ENCODE results near the gene HOXD3. TPM values are rescaled to one million over a fixed set of nuclear protein-coding genes. Genes with fewer than 3 reads are reported as not detected.

Gene HOXD3
- total and polyA plus RNA-seq, 4 donors, result not detected

DNA sequence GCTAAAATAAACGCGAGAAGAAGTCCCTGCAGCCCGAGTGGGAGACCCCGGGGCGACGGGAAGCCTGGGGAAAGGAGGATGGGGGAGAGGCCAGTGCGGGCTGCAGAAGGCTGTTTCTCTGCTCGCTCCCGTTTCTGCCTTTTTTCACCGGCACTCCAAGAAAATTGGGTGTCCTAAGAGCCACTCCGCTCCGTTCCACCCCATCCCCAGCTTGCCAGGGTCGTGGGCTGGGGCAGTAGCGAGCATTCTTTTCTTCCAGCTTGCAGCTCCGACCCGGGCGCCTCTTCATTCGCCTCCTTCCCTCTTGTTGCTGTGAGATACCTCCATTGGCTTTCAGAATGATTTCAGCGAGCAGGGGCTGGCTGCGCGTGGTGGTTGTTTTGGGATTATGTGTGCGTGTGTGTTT is 1.1 kb downstream of the HOXD3 start:
- H3K36me3 ChIP-seq (ENCODE audit: control insufficient read depth in 4 of 4, insufficient read depth in 3 of 4, low read depth in 1 of 4, low read length in 3 of 4), result no peaks in the 10 kb centered on the region
- peaks cover 6 to 21% (median 10%) of the 10 kb centered on the region in 4 donors for H3K4me1 ChIP-seq (ENCODE audit: control insufficient read depth in 4 of 4, insufficient read depth in 4 of 4, low read length in 3 of 4)
- no peak overlapping the region for H3K4me3 ChIP-seq (ENCODE audit: low read depth in 1 of 3, low read length in 3 of 3)
- H3K9me3 ChIP-seq (ENCODE audit: control insufficient read depth in 4 of 4, low read length in 3 of 4), result peaks cover 0 to 4% (median 0%) of the 10 kb centered on the region in 4 donors
- TF ChIP-seq RXRA (IDR thresholded peaks at IDR 0.05), result no peak
- TF ChIP-seq JUND (IDR thresholded peaks at IDR 0.05), result no peak
- TF ChIP-seq HNF4G (IDR thresholded peaks at IDR 0.05), result no peak
- TF ChIP-seq, protein P1, sequence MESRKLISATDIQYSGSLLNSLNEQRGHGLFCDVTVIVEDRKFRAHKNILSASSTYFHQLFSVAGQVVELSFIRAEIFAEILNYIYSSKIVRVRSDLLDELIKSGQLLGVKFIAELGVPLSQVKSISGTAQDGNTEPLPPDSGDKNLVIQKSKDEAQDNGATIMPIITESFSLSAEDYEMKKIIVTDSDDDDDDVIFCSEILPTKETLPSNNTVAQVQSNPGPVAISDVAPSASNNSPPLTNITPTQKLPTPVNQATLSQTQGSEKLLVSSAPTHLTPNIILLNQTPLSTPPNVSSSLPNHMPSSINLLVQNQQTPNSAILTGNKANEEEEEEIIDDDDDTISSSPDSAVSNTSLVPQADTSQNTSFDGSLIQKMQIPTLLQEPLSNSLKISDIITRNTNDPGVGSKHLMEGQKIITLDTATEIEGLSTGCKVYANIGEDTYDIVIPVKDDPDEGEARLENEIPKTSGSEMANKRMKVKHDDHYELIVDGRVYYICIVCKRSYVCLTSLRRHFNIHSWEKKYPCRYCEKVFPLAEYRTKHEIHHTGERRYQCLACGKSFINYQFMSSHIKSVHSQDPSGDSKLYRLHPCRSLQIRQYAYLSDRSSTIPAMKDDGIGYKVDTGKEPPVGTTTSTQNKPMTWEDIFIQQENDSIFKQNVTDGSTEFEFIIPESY (IDR thresholded peaks at IDR 0.05), result no peak
- no peak for TF ChIP-seq GABPA (IDR thresholded peaks at IDR 0.05 in 1 of 2, conservative IDR thresholded peaks at IDR 0.05 in 1 of 2)
- TF ChIP-seq SP1 (IDR thresholded peaks at IDR 0.05), result no peak
- no peak for TF ChIP-seq YY1 (IDR thresholded peaks at IDR 0.05)
- TF ChIP-seq, protein P2, sequence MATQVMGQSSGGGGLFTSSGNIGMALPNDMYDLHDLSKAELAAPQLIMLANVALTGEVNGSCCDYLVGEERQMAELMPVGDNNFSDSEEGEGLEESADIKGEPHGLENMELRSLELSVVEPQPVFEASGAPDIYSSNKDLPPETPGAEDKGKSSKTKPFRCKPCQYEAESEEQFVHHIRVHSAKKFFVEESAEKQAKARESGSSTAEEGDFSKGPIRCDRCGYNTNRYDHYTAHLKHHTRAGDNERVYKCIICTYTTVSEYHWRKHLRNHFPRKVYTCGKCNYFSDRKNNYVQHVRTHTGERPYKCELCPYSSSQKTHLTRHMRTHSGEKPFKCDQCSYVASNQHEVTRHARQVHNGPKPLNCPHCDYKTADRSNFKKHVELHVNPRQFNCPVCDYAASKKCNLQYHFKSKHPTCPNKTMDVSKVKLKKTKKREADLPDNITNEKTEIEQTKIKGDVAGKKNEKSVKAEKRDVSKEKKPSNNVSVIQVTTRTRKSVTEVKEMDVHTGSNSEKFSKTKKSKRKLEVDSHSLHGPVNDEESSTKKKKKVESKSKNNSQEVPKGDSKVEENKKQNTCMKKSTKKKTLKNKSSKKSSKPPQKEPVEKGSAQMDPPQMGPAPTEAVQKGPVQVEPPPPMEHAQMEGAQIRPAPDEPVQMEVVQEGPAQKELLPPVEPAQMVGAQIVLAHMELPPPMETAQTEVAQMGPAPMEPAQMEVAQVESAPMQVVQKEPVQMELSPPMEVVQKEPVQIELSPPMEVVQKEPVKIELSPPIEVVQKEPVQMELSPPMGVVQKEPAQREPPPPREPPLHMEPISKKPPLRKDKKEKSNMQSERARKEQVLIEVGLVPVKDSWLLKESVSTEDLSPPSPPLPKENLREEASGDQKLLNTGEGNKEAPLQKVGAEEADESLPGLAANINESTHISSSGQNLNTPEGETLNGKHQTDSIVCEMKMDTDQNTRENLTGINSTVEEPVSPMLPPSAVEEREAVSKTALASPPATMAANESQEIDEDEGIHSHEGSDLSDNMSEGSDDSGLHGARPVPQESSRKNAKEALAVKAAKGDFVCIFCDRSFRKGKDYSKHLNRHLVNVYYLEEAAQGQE (IDR thresholded peaks at IDR 0.05), result no peak
- TF ChIP-seq NR2F2 (IDR thresholded peaks at IDR 0.05), result no peak
- no peak for TF ChIP-seq FOXA2 (IDR thresholded peaks at IDR 0.05)
- TF ChIP-seq FOXA1 (IDR thresholded peaks at IDR 0.05), result no peak
- TF ChIP-seq, protein P3, sequence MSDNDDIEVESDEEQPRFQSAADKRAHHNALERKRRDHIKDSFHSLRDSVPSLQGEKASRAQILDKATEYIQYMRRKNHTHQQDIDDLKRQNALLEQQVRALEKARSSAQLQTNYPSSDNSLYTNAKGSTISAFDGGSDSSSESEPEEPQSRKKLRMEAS (IDR thresholded peaks at IDR 0.05), result no peak
- TF ChIP-seq, protein P4, sequence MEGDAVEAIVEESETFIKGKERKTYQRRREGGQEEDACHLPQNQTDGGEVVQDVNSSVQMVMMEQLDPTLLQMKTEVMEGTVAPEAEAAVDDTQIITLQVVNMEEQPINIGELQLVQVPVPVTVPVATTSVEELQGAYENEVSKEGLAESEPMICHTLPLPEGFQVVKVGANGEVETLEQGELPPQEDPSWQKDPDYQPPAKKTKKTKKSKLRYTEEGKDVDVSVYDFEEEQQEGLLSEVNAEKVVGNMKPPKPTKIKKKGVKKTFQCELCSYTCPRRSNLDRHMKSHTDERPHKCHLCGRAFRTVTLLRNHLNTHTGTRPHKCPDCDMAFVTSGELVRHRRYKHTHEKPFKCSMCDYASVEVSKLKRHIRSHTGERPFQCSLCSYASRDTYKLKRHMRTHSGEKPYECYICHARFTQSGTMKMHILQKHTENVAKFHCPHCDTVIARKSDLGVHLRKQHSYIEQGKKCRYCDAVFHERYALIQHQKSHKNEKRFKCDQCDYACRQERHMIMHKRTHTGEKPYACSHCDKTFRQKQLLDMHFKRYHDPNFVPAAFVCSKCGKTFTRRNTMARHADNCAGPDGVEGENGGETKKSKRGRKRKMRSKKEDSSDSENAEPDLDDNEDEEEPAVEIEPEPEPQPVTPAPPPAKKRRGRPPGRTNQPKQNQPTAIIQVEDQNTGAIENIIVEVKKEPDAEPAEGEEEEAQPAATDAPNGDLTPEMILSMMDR (IDR thresholded peaks at IDR 0.05; ENCODE audit: low read depth, low read length, missing input control), result no peak
- TF ChIP-seq EGR1 (IDR thresholded peaks at IDR 0.05; ENCODE audit: low read depth in 2 of 2), result no peak
- TF ChIP-seq HNF4A (conservative IDR thresholded peaks at IDR 0.05), result no peak
- no peak for TF ChIP-seq RAD21 (IDR thresholded peaks at IDR 0.05)
- TF ChIP-seq, protein P5, sequence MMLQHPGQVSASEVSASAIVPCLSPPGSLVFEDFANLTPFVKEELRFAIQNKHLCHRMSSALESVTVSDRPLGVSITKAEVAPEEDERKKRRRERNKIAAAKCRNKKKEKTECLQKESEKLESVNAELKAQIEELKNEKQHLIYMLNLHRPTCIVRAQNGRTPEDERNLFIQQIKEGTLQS (IDR thresholded peaks at IDR 0.05), result no peak
- H3K9ac ChIP-seq (ENCODE audit: low read depth in 1 of 2, low read length in 2 of 2), result no peak overlapping the region
- no peak for DNase-seq (ENCODE audit: low spot score)
- 6% methylated on average over 22 of the region's 22 CpGs for WGBS
- H3K27me3 ChIP-seq (ENCODE audit: control insufficient read depth in 4 of 4, insufficient read depth in 4 of 4, low read length in 3 of 4), result peaks cover 11 to 43% (median 24%) of the 10 kb centered on the region in 4 donors
- no peak overlapping the region for H3K27ac ChIP-seq (ENCODE audit: low read depth in 1 of 2, low read length in 2 of 2)

Measured in liver (tissue), 9 donors.